Glomerular endothelial cell (primary cell): ENCODE results near the gene HAUS7. TPM values are rescaled to one million over a fixed set of nuclear protein-coding genes. Genes with fewer than 3 reads are reported as not detected.

ENCODE experiments used
- DNase-seq: peaks from one replicate; pipeline ENCODE4 v3.0.0-alpha.2; 2011; ENCODE audit warnings: low read depth, low spot score; ENCODE audit errors: extremely low read depth
- total RNA-seq: library from RNA; depleted of rRNA; stranded (reverse); fragments of >200 nt; gene quantifications from 2 replicates; pipeline ENCODE4 v1.2.3, GENCODE V29; 2015

The HAUS7 gene
- 14.2 and 20.2 TPM in 2 replicates for total RNA-seq

DNA sequence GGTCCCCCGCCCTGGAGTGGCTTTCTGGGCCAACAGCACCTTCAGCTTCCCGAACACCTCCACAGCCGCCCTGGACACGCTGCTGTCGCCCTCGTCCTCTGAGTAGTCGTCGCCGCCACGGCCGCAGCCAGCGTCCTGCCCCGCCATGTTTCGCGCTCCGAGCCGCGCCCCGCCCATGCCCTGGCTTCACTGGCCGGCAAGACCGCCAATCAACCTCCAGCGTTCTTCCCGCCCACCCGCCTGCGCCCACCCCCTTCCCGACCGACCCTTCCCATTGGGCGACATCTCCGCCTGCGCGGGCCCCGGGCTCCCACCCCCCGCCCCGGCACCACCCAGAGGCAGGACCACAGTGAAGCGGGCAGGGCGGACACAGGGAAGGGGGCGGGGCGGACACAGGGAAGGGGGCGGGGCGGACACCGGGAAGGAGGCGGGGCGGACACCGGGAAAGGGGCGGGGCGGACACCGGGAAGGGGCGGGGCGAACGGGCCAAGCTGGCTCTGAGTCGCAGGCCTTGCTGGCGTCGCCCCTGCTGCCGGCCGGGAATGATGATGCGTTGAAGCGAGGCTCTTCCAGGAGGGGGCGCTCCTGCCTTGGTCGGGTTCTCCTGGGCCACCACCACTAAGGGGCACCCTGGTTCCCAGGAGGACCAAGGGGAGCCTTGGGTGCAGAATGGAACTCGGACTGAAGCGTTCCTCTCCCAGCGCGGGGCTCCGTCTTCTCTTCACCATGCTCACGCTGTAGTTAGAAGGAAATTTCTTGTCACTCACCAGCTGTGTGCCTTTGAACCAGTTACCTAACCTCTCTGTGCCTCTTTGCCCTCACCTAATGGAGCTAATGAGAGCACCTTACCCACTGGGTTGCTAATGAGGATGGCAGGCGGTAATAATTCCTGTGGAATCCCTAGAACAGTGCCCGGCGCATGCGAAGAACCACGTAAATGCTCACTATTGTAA is at the start of gene HAUS7:
TSS of gene HAUS7 (minus strand) at position 166 of the 953 bp plus-strand sequence. CDS start at position 147, 19 bp downstream.
- no peak for DNase-seq

DNA sequence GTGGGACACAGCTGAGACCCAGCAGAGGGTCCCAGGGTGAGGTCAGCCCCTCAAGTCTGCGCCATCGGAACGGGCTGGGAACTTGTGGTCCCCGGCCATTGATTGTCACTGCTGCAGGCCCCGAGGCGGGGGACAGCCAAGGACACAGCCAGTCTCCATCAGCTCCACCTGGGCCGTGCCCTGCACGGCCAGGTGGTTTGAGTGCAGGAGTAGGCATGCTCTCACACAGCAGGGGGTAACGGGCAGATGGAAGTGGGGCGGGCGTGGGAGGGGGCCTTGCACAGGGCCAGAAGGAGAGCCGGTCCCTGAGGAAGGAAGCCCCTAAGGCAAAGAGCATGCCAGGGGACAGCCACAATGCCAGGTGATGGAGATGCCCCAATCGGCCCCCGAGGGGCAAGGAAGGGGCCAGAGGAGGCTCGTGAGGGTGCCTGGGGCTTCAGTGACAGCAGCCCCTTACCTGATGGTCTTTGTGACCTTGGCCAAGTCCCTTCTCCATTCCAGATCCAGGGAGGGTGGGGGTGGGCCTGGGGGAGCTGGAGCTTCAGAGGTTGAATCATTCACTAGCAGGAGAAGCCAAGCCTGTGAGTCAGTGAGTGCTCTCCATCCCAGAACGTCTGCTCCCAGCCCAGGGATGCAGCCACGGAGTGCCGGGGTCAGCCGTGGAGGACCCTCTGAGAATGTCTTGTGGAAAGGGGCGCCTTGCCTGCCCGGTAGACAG is 49.4 kb upstream of the HAUS7 start:
- DNase-seq: no peak

DNA sequence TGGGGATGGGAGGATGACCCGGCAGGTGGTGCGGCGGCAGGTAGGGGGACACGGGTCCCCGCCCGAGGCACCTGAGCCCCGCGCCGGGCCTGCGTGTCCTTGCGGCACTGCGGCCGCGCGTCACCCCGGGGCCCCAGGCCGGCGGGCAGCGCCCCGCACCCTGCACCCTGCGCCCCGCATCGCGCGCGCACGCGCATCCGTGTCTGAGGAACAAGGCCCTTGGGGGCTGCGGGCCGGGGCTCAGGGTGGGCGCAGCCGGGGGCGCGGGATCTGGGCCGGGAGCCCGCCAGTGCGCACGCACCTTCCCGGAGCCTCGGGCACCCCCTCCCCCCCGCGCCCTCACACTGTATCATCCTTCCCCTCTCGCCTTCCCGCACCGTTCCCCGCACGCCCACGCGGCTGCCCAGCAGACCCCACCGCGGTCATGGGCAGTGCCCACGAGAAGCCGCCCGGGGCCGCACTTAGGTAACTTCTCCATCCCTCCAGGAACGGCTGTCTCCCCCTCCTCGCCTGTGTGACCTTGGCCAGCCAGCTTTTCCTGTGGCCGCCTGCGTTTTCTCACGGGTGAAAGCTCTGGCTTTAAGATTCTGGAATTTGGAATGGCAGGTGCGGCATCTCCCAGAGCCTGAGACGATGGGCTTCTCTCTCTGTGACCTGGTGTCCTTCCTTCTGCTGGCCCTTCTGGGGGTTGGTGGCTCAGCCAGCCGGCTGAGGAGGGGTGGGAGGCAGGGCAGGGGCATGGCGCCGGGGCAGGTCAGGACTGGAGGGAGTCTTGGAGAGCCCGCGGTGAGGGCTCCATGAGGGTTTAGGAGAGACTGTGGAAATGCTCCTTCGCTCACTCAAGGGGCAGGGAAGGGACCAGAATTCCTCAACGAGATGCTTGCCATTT is 47.8 kb upstream of the HAUS7 start:
- DNase-seq: no peak

DNA sequence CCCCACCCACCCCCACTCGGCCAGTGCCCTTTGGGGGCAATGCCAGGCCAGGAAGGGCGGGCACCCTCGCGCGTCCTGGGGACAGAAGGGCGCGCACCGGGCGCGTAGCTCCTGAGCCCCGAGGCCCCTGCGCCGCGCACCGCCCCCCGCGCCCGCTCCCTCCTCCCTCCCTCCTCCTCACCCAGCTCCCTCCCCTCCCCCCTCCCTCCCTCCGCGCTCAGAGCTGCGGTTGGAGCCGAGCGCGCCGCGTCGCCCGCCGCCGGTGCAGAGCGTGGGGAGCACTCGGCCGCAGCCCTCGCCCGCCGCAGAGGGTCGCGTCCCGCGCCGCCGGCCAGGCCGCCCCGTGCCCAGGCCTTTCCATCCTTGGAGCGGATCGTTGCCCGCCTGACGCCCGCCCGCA is 47.0 kb upstream of the HAUS7 start, which contains the start of gene ATP2B3:
TSS of gene ATP2B3 (plus strand) at position 220 of the 400 bp plus-strand sequence. CDS start 18,606 bp downstream, outside the sequence.
- no peak for DNase-seq

DNA sequence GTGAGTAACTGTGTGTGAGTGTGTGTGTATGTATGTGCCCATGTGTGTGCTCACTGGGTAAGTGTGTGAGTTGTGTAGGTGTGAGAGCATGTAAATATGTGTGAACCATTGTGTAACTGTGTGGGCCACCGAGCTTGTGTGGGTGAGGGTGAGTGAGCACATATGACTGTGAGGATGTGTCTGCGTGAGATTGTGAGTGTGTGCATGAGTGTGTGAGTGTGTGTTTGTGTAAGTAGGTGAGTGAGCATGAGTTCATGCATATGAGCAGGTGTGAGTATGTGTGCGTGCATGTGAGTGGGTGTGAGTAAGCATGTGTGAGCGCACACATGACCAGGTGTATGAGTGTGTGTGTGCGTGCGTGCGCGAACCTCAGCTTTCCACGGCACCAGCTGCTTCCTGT is 45.7 kb upstream of the HAUS7 start:
- DNase-seq: no peak

DNA sequence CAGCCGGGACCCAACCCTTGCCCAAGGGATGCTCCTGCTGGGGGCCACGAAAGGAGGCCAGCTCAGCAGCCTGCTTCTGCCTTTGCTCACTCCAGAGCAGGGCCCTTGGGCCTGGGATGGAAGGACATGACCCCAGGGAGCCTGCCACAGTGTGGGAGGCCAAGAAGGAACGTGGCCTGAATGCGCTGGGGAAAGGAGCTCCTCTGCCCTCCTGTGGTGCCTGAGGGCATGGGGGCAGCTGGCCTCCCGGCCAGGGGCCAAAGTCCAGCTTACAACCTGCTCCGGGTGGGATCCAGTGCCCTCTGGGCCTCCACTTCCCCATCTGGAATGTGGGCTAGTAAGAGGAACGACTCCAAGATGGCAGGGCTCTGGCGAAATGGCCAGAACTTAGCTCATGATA is 45.1 kb upstream of the HAUS7 start:
- no peak for DNase-seq

DNA sequence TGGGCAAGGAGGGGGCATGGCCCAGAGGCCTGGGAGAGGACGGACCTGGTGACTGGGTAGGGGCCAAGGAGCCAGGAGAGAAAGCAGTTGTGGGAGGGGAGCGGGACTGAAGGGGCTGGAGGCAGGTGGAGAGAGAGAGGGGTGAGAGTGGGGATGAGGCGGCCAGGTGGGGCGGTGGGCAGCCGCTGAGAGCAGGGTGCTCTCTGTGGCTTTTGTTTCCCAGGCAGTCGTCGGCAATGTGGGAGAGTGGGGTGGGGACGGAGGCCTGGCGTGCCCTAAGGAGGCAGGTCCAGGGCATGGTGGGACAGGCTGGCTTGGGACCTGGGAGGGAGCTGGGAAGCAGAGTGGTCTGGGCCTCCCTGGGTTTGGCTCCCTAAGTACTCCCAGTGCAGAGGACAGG is 43.9 kb upstream of the HAUS7 start:
- no peak for DNase-seq

DNA sequence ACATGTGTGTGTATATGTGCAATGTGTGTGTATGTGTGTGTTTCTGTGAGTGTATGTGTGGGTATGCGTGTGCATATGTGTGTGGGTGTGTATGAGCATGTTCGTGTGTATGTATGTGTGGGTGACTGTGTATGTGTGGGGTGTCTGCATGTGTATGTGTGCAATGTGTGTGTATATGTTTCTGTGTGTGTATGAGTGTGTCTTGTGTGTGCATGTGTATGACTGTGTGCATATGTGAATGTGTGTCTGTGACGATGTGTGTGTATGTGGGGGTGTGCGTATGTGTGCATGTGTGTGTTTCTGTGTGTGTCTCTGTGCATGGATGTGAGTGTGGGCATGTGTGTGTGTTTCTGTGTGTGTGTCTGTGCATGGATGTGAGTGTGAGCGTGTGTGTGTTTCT is 42.9 kb upstream of the HAUS7 start:
- no peak for DNase-seq

DNA sequence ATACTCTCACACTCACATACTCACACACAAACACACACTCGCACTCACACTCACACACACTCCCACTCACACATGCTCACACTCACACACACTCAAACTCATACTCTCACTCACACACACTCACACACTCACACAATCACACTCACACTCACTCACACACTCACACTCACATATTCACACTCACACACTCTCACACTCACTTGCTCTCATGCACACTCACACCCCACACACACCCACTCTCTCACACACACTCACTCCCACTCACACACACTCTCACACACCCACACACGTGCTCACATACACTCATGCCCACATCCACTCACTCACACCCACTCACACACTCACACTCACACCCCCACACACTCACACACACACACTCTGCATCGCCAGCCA is 42.1 kb upstream of the HAUS7 start:
- DNase-seq: no peak

DNA sequence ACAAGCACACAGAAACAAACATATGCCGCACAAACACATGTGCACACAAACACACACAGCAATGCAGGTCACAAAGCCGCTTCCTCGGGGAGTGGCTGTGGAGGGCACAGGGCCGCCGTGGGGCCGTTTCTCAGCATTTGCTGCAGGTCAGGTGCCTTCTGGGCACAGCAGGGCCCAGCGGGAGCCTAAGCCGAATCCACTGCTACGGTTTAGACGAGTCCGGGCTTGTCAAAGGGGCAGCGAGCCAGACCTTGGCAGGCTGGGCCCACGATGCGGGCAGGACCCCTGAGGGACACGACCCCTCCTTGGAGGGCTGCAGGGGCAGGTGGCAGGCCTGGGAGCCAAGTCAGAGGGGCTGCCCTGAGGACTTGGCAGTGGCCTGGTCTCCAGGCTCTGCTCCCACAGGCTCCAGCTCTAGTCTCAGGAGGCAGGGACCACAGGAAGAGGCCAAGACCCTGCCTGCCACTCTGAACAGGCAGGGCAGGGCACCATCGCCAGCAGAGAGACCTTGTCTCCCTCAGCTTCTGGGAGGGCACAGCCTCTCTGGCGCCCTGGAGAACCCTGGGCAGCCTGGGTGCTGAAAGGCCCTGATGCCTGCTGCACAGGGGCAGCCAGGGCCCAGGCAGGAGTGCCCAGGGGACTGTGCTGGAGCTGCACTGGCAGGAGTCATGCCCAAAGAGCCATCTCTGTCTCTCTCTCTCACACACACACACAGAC is 41.6 kb upstream of the HAUS7 start:
- no peak for DNase-seq

DNA sequence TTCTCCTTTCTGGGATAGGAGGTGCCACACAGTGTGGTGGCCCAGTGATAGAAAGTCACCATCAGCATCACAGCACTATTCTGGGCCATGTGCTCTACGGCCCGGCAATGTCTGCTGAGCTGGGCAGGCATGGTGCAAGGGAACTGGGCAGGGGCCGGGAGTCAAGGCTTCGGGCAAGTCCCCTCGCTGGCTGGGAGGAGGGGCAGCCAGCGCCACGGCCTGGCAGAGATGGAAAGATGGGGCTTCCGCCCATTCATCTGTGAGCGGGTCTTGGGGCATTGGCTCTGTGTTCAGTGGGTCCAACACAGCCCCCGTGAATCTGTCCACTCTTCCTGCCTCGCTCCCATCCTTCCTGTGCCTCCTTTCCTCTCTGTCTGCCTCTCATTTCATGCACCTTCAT is 40.0 kb upstream of the HAUS7 start:
- DNase-seq: no peak

DNA sequence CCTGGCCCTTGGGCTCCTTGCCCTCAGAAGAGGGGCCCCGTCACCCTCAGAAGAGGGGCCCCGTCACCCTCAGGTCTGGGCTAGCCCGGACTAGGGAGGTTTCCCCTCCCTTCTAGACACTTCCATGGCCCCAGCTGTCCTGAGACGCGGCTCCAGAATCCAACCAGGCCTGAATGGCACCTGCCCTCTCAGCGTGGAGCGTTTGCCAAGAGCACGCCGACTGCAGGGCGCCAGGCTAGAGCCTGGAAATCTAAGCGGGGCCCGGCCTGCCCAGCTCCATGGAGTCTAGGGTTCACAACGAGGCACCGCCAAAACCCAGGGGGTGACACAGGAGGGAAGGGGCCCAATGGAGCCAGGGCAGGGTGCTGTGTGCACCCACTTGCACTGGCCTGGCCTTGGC is 39.2 kb upstream of the HAUS7 start:
- DNase-seq: no peak

DNA sequence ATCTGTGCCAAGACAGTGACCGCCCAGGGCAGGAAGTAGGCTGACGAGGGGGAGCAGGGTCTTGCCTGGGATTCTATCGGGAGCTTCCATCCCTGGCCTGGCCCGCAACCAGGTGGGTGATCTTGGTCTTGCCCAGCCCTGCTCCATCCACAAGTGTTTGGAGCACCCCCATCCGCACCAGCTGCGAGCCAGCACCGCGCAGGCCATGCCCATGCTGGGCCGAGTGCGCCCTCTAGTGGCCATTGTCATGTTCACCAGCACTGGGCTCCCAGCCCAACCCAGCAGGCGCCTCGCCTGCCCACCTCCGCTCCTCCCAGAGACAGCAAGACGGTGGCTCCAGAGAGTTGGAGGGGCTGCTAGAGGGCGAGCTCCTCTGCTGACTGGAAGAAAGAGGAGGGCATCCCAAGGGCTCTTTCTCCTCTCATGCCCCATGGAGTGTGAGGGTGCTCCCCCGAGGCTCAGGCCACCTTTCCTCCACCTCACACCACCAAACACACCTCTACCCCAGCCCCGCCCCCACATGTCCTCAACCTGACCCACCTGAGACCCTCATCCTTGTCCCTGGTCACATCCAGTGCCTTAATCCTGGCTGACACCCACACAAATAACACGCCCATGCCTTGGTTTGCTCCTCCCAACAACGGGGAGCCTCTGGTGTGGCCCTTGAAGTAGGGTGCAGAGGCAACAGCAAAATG is 37.3 kb upstream of the HAUS7 start:
- no peak for DNase-seq

DNA sequence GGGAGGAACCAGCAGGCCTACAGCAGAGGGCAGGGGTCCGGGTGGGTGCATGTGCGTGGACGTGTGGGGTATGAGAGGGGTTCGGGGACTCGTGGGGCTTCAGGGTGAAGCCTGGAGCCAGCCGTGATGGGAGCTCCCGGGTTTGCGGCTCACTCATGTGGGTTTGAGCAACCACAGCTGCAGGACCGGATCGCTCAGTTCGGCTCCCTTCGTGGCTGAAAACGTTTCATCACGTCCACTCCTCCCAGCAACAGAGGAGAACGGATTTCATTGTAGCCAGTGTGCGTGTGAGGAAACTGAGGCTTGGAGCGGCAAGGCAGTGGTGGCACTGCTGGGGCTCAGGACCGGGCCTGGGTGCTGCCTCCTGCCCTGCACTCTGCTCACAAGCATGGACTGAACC is 35.0 kb upstream of the HAUS7 start:
- DNase-seq: no peak

DNA sequence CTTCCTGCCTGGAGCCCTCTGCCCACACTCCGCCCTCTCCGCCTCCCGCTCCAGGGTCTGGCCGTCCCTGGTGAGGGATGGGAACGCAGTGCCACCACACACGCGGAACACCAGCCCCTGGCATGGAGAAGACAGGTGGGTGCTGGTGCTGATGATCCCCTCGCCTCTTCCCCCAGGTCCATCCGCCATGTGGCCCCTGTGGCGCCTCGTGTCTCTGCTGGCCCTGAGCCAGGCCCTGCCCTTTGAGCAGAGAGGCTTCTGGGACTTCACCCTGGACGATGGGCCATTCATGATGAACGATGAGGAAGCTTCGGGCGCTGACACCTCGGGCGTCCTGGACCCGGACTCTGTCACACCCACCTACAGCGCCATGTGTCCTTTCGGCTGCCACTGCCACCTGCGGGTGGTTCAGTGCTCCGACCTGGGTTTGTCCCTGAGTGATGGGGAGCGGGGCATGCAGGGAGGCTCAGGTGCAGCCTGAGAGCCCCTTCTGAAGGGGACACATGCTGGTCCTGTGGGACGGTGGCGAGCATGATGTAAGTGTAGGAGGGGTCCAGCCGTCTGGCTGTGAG is 34.2 kb upstream of the HAUS7 start:
- DNase-seq: no peak

DNA sequence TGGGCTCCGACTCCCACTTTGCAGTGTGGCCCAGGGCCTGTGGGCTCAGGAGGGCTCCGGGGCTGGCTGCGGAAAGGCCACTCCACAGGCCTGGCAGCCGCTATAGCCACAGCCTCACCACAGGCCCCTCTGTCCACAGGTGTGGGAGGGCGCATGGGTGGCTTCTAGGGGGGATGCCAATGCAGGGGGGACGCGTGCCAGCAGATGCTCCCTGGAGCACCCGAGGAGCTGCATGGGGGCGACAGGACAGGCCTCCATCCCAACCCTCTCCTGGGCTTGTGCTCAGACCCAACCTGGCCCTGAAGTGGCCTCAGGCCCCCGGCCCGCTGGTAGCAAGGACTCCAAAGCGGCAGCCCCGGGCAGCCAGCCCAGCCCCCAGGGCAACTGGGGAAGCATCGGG is 32.4 kb upstream of the HAUS7 start:
- no peak for DNase-seq

DNA sequence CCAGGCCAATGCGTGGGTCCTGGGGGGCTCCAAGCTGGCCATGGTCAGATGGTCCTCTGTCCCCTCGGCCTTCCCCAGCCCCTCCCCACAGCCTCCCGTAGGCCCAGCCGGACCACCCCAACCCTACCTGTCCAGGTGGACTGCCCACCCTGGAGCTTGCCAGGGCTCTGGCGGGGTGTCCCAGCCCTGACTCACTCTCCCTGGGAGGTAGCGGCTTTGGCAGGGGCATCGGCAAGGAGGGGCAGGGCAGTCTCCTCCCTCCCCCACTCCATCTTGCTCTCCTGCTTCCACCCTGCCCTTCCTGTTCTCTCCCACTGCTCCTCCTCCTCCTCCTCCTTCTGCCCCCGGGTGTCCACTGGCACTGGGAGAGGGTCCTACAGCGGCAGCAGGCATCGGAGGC is 31.8 kb upstream of the HAUS7 start:
- DNase-seq: no peak

DNA sequence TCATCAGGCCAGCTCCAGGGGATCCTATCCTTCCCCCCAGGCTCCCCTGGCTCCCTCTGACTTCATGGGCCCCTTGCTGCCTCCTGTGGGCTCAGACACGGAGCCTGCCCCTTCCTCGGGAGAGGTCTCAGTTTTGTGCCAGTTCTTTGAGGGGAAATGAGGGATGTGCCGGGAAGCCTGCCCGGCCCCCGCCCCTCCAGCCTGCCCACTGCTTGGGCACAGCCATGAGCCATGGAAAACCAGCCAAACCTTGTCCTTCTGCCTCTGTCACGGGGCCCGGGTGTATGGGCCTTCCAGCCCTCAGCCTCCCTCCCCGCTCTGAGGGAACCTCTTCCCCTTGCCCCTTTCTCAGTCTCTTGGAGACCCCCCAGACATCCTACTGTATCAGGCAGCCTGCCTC is 31.2 kb upstream of the HAUS7 start:
- no peak for DNase-seq

DNA sequence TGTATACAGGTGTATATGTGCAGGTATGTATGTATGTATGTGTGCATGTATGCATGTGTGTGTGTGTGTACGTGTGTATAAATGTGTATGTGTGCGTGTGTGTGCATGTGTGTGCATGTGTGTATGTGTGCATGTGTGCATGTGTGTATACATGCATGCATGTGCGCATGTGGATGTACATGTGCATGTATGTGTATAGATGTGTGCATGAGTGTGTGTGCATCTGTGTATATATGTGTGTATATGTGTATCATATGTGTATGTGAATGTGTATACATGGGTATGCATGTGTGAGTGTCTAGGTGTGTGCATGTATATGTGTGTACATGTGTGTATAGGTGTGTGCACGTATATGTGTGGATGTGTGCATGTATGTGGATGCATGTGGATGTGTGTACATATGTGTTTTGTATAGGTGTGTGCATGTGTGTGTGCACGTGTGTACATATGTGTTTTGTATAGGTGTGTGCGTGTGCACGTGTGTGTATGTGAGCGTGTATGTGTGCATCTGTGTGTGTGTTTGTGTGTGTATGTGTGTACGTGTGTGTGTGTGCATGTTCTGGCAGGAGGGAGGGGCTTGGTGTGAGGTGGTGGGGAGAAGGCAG is 30.4 kb upstream of the HAUS7 start:
- no peak for DNase-seq
